ENCODE measurements around the gene EPHB2. TPM values are rescaled to one million over a fixed set of nuclear protein-coding genes. Genes with fewer than 3 reads are reported as not detected.

The EPHB2 gene
- total RNA-seq, 2 experiments from 2014 or later: not detected

DNA sequence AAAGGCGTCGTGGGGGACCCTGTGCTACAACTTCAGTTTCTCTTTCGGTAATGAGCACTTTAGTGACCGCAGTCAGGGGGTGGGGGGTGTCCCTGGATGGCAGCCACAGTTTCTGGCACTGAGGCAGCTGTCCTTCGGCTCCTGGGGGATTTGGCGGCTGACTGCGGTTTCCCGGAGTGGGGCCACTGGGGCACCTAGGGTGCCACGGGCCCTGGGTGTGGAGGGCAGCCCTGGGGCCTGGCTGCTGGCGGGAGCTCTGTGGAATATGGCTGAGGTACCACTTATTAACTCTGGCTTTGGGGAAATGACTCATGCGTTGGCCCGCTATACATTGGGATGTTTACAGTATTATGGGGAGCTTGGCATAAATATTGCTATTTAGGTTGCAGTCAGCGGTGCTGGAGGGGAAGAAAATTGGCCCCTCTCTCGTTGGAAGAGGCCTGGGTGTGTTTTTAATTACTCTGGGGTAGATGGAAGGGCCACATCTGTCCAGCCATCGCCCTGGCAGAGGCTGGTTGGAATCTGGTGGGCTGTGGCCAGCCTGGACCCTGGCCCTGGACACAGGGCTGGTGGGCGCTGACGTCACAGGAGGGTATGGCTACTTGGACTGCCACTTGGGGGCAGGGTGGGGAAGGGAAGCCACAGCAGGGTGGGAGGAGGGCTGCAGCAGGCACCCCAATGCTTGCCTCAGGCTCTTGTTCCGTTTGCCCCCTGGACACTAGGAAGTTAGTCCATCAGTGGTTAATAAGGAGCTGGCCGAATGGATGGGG is 2.0 kb downstream of the EPHB2 start:
- Mint-ChIP-seq H3K4me3 (no peak overlapping the region), H3K27ac (no peak overlapping the region), H3K4me1 (ENCODE audit: low read depth) (peaks cover 9% of the 10 kb centered on the region), H3K9me3 (no peaks in the 10 kb centered on the region), H3K36me3 (ENCODE audit: low read depth) (no peaks in the 10 kb centered on the region), H3K27me3 (ENCODE audit: low read depth) (peaks cover 46% of the 10 kb centered on the region)
- no peak for DNase-seq
- CTCF ChIA-PET: interaction anchor here (0.6 kb wide), 1 partner anchor 8 kb away, joined by 3 read pairs; no protein-coding TSS in a partner anchor
- intact Hi-C loops (cut with micrococcal nuclease): no loop called here

DNA sequence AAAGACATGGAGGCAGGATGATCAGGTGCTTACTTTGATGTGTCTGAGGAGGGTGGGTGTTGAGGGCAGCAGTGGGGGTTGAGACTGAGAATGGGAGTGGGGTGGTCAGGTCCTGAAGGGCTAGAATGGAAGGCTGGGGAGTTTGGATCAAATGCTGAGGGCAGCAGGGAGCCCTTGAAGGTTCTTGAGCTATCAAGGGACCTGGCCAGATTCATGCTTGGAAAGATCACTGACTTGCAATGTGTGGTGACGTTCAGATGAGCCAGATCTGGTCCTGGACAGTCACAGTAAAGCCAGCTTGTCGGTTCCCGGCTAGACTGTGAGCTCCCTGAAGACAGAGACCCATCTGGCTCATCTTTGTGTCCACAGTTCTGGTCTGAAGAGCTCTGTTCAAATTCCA is 3.8 kb downstream of the EPHB2 start:
- CTCF ChIA-PET: no interaction called here
- H3K27me3 Mint-ChIP-seq (ENCODE audit: low read depth): peaks cover 31% of the 10 kb centered on the region
- H3K36me3 Mint-ChIP-seq (ENCODE audit: low read depth): no peaks in the 10 kb centered on the region
- no peak for DNase-seq
- H3K27ac Mint-ChIP-seq: no peak overlapping the region
- H3K4me1 Mint-ChIP-seq (ENCODE audit: low read depth): peaks cover 9% of the 10 kb centered on the region
- no peaks in the 10 kb centered on the region for H3K9me3 Mint-ChIP-seq
- no peak overlapping the region for H3K4me3 Mint-ChIP-seq
- intact Hi-C loops (cut with micrococcal nuclease): no loop called here

- Mint-ChIP-seq H3K27me3 (ENCODE audit: low read depth) (peaks cover 21% of the 10 kb centered on the region), H3K4me3 (no peak overlapping the region), H3K36me3 (ENCODE audit: low read depth) (no peaks in the 10 kb centered on the region), H3K27ac (no peak overlapping the region), H3K4me1 (ENCODE audit: low read depth) (peaks cover under 1% of the 10 kb centered on the region), H3K9me3 (no peaks in the 10 kb centered on the region)
- CTCF ChIA-PET: interaction anchor here (1.2 kb wide), 1 partner anchor 13 kb away, joined by 3 read pairs; no protein-coding TSS in a partner anchor
- intact Hi-C loops (cut with micrococcal nuclease): no loop called here
- no peak for DNase-seq
These were observed 6.6 kb downstream of the EPHB2 start for GRCh38 chr1:22717037-22717760.

GRCh38 chr1:22721122-22721873 is 10.7 kb downstream of the EPHB2 start:
- no peak overlapping the region for H3K27ac Mint-ChIP-seq
- no peaks in the 10 kb centered on the region for H3K9me3 Mint-ChIP-seq
- H3K27me3 Mint-ChIP-seq (ENCODE audit: low read depth): peaks cover 8% of the 10 kb centered on the region
- no peaks in the 10 kb centered on the region for H3K4me1 Mint-ChIP-seq (ENCODE audit: low read depth)
- intact Hi-C loops (cut with micrococcal nuclease): no loop called here
- CTCF ChIA-PET: no interaction called here
- H3K4me3 Mint-ChIP-seq: no peak overlapping the region
- no peak for DNase-seq
- no peaks in the 10 kb centered on the region for H3K36me3 Mint-ChIP-seq (ENCODE audit: low read depth)

DNA sequence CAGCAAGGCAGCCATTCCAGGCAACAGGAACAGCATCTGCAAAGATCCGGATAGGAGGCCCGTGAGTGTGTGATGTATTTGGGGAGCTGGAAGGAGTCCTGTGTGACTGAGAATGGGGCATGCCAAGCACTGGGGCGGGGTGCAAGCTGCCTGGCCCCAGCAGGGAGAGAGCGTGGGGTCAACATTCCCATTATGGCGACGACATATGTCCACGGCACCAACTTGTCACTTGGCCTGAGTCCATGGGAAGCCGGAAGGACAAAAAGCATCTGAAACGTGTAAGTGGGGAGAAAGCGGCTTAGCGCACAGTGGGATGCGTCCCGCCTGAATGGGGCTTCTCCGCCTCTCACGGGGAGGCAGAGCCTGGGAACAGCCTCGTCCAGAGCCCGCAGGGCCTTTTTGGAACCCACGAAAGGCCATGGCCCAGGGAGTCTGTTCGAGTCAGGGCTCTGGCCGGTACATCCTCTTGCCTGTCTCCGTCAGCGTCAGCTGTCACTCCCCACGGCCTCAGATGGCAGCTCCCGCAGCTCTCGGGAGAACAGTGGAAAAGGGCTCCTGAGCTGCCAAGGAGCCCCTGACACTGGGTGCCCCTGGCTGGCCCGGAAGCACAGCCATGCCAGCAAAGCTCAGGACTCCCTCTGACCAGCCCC is 12.4 kb downstream of the EPHB2 start:
- CTCF ChIA-PET: interaction anchor here (1.0 kb wide), 1 partner anchor 19 kb away, joined by 3 read pairs; no protein-coding TSS in a partner anchor
- Mint-ChIP-seq H3K4me1 (ENCODE audit: low read depth) (no peaks in the 10 kb centered on the region), H3K4me3 (no peak overlapping the region), H3K27ac (no peak overlapping the region), H3K9me3 (no peaks in the 10 kb centered on the region), H3K36me3 (ENCODE audit: low read depth) (no peaks in the 10 kb centered on the region), H3K27me3 (ENCODE audit: low read depth) (peaks cover 8% of the 10 kb centered on the region)
- no peak for DNase-seq
- intact Hi-C loops (cut with micrococcal nuclease): no loop called here

DNA sequence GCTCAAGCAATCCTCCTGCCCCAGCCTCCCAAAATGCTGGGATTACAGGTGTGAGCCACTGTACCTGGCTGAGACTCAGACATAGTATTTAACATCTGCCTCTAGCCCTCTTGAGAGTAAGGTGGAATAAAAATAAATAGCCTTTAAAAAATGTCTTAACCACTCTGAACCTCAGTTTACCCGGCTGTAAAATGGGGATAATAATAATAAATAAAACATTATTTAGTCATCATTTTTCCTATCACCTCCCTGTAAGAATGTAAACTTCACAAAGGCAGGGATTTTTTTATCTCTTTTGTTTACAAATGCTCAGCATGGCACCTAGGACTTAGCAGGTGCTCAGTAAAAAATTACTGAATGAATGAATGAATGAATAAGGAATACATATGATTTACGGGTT is 17.2 kb downstream of the EPHB2 start:
- DNase-seq: no peak
- intact Hi-C loops (cut with micrococcal nuclease): no loop called here
- no peaks in the 10 kb centered on the region for H3K4me1 Mint-ChIP-seq (ENCODE audit: low read depth)
- H3K9me3 Mint-ChIP-seq: no peaks in the 10 kb centered on the region
- CTCF ChIA-PET: no interaction called here
- H3K27me3 Mint-ChIP-seq (ENCODE audit: low read depth): peaks cover 5% of the 10 kb centered on the region
- no peaks in the 10 kb centered on the region for H3K36me3 Mint-ChIP-seq (ENCODE audit: low read depth)
- H3K4me3 Mint-ChIP-seq: no peak overlapping the region
- H3K27ac Mint-ChIP-seq: no peak overlapping the region

GRCh38 chr1:22728751-22729399 is 18.2 kb downstream of the EPHB2 start:
- H3K27me3 Mint-ChIP-seq (ENCODE audit: low read depth): peaks cover 4% of the 10 kb centered on the region
- no peaks in the 10 kb centered on the region for H3K9me3 Mint-ChIP-seq
- CTCF ChIA-PET: no interaction called here
- H3K4me3 Mint-ChIP-seq: no peak overlapping the region
- no peaks in the 10 kb centered on the region for H3K4me1 Mint-ChIP-seq (ENCODE audit: low read depth)
- H3K27ac Mint-ChIP-seq: no peak overlapping the region
- intact Hi-C loops (cut with micrococcal nuclease): no loop called here
- no peak for DNase-seq
- no peaks in the 10 kb centered on the region for H3K36me3 Mint-ChIP-seq (ENCODE audit: low read depth)

- no peaks in the 10 kb centered on the region for H3K4me1 Mint-ChIP-seq (ENCODE audit: low read depth)
- H3K9me3 Mint-ChIP-seq: no peaks in the 10 kb centered on the region
- no peak overlapping the region for H3K4me3 Mint-ChIP-seq
- intact Hi-C loops (cut with micrococcal nuclease): no loop called here
- H3K27me3 Mint-ChIP-seq (ENCODE audit: low read depth): peaks cover 4% of the 10 kb centered on the region
- H3K36me3 Mint-ChIP-seq (ENCODE audit: low read depth): no peaks in the 10 kb centered on the region
- no peak for DNase-seq
- CTCF ChIA-PET: no interaction called here
- no peak overlapping the region for H3K27ac Mint-ChIP-seq
These were observed 18.7 kb downstream of the EPHB2 start for GRCh38 chr1:22729400-22729773.

DNA sequence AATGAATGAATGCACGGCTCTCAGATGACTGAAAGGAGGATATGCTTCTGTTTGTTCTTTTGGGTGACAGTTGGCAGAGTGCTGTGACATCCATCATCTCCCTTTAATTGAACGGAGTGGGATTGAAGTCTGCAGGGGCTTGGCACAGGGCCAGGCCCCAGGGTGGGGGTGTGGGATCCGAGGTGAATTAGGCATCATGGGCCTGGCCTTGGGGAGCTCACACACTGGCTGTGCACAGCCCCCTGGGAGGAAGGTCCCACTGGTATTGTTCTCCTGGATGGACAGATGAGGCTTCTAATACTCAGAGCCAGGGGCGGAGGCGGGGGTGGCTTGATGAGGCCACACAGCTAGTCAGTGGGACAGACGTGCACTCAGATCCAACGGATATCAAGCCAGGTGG is 19.3 kb downstream of the EPHB2 start:
- intact Hi-C loops (cut with micrococcal nuclease): no loop called here
- DNase-seq: no peak
- Mint-ChIP-seq H3K27ac (no peak overlapping the region), H3K4me1 (ENCODE audit: low read depth) (no peaks in the 10 kb centered on the region), H3K4me3 (no peak overlapping the region), H3K9me3 (no peaks in the 10 kb centered on the region), H3K36me3 (ENCODE audit: low read depth) (no peaks in the 10 kb centered on the region), H3K27me3 (ENCODE audit: low read depth) (peaks cover 2% of the 10 kb centered on the region)
- CTCF ChIA-PET: no interaction called here

DNA sequence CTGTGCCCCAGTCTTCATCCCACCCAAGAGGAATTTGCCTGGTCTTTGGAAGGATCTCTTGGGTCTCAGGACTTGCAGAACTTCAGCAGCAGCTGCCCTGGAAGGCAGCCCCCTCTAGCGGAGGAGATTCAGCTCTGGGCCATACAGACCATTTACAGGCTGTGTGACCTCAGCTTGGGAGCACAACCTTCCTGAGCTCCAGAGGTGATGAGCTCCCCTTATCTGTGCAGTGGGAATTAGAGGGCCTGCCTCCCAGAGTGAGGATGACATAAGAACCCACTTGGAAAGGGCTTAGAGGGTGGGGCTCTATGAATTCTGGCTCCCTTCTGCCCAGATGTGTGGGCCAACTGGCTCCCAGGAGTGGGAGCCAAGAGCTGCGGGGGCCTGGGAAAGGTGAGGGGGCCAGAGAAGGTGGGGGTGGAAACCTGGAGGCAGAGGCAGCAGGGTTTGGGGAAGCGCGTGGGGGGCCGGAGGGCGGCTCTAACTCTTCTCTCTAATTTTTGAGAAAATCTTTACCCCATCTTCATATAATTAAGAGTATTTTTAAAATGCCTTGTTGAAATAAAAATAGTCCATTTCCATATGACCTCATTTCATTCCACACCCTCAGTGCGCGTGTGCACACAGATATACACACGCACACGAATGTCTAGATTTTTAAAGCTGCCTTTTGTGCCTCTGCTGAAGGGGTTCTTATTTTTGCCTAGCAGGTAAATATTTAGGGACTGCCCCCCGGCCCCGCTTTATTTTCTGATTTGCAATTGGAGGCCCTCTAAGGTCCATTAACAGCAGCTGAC is 21.5 kb downstream of the EPHB2 start:
- Mint-ChIP-seq H3K27me3 (ENCODE audit: low read depth) (no peaks in the 10 kb centered on the region), H3K27ac (no peak overlapping the region), H3K36me3 (ENCODE audit: low read depth) (no peaks in the 10 kb centered on the region), H3K4me3 (no peak overlapping the region), H3K4me1 (ENCODE audit: low read depth) (no peaks in the 10 kb centered on the region), H3K9me3 (no peaks in the 10 kb centered on the region)
- no peak for DNase-seq
- intact Hi-C loops (cut with micrococcal nuclease): no loop called here
- CTCF ChIA-PET: interaction anchor here (1.5 kb wide), 1 partner anchor 28 kb away, joined by 4 read pairs; no protein-coding TSS in a partner anchor

- no peaks in the 10 kb centered on the region for H3K36me3 Mint-ChIP-seq (ENCODE audit: low read depth)
These were observed 23.0 kb downstream of the EPHB2 start for GRCh38 chr1:22733643-22734042.

More at GRCh38 chr1:22733643-22734042, 23.0 kb downstream of the EPHB2 start:
- Mint-ChIP-seq H3K27me3 (ENCODE audit: low read depth) (no peaks in the 10 kb centered on the region), H3K27ac (no peak overlapping the region), H3K4me3 (no peak overlapping the region), H3K4me1 (ENCODE audit: low read depth) (no peaks in the 10 kb centered on the region), H3K9me3 (no peaks in the 10 kb centered on the region)
- intact Hi-C loops (cut with micrococcal nuclease): no loop called here
- DNase-seq: no peak
- CTCF ChIA-PET: interaction anchor here (1.3 kb wide), 1 partner anchor 29 kb away, joined by 3 read pairs; no protein-coding TSS in a partner anchor

Measured in activated naive CD4-positive, alpha-beta T cell treated with anti-CD3 and anti-CD28 coated beads for 36 hours (primary cell).